Thyroid gland (tissue), 4 donors: ENCODE results near the gene FSTL3.

Experiments
- CTCF ChIP-seq, 6 experiments: fragments of 200-600 bp in 3 of 6; fragments of 450-650 bp in 3 of 6; sonication (generic) in 3 of 6; IDR thresholded peaks; one replicate each; pipeline ENCODE4 v1.5.1; 2016 to 2019; ENCODE audit warnings: antibody characterized with exemption in 6 of 6, mild to moderate bottlenecking in 2 of 6, inconsistent platforms in 1 of 6, moderate library complexity in 1 of 6
- POLR2A ChIP-seq, 2 donors: fragments of 450-650 bp; IDR thresholded peaks; one replicate each; pipeline ENCODE4 v1.6.1; 2017; ENCODE audit warnings: antibody characterized with exemption in 2 of 2, mild to moderate bottlenecking in 2 of 2, moderate library complexity in 1 of 2

DNA sequence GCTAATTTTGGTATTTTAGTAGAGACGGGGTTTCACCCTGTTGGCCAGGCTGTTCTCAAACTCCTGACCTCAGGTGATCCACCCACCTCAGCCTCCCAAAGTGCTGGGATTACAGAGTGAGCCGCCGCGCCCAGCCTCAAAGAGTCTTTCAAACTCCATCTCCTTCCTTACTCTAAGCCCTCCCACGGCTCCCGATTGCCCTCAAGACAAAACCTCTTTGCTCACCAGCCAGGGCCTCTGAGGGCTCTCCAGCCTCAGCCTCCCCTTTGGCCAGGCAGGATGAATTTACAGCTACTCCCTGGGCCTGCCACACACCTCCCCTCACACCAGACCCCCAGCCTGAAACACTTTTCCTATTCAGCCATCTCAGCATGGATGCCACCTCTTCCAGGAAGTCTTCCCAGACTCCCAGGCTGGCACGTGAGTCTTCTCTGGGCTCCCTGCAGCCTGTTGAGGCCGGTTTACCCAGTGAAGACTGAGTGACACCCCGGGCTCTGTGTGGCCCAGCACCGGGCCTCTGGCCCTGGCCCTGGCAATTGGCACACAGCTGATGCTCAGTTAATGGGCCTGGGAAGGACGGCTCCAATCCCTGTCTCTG is 11.5 kb downstream of the FSTL3 start:
- TF ChIP-seq POLR2A (IDR thresholded peaks at IDR 0.05): no peak
- no peak for TF ChIP-seq CTCF (IDR thresholded peaks at IDR 0.05)
